HEK293T (cell line): ENCODE data around the gene ME3.

Experiments used
- CTCF ChIA-PET: fragments of 350-600 bp; formaldehyde crosslinking; extraction: SDS; loops from one replicate; lab custom pipeline; 2021; ENCODE audit warnings: antibody characterized with exemption, inconsistent platforms; lab: Yijun Ruan, JAX
- POLR2A ChIA-PET: fragments of 350-600 bp; formaldehyde crosslinking; extraction: SDS; loops from one replicate; lab custom pipeline; 2020; ENCODE audit warnings: antibody characterized with exemption, inconsistent platforms; lab: Yijun Ruan, JAX
- DNase-seq: peaks from one replicate; pipeline ENCODE4 v3.0.0; 2012; ENCODE audit warnings: mixed read lengths; ENCODE audit errors: extremely low spot score
- ARNT ChIP-seq: fragments of 450-650 bp; IDR thresholded peaks from 2 replicates; pipeline ENCODE4 v1.6.1; 2017; ENCODE audit warnings: mild to moderate bottlenecking
- BHLHE40 ChIP-seq: fragments of 450-650 bp; IDR thresholded peaks from 2 replicates; pipeline ENCODE4 v1.6.1; 2016; ENCODE audit warnings: mild to moderate bottlenecking, moderate library complexity, borderline replicate concordance
- CTBP1 ChIP-seq: fragments of 450-650 bp; IDR thresholded peaks from 2 replicates; pipeline ENCODE4 v1.6.1; 2016; ENCODE audit warnings: borderline replicate concordance
- ELF4 ChIP-seq: fragments of 450-650 bp; IDR thresholded peaks from 2 replicates; pipeline ENCODE4 v1.6.1; 2017; ENCODE audit warnings: antibody characterized with exemption
- FOXA1 ChIP-seq: fragments of 450-650 bp; IDR thresholded peaks from 2 replicates; pipeline ENCODE4 v1.6.1; 2016; ENCODE audit warnings: mild to moderate bottlenecking
- FOXK2 ChIP-seq: fragments of 450-650 bp; IDR thresholded peaks from 2 replicates; pipeline ENCODE4 v1.6.1; 2016; ENCODE audit warnings: mild to moderate bottlenecking
- FOXM1 ChIP-seq: fragments of 450-650 bp; IDR thresholded peaks from 2 replicates; pipeline ENCODE4 v1.6.1; 2017; ENCODE audit warnings: mild to moderate bottlenecking, borderline replicate concordance
- HDGF ChIP-seq: fragments of 450-650 bp; IDR thresholded peaks from 2 replicates; pipeline ENCODE4 v1.6.1; 2017; ENCODE audit warnings: antibody characterized with exemption, borderline replicate concordance
- L3MBTL2 ChIP-seq: fragments of 450-650 bp; conservative IDR thresholded peaks from 2 replicates; pipeline ENCODE4 v1.6.1; 2016; ENCODE audit warnings: mild to moderate bottlenecking
- LEF1 ChIP-seq: fragments of 450-650 bp; IDR thresholded peaks from 2 replicates; pipeline ENCODE4 v1.6.1; 2017; ENCODE audit warnings: mild to moderate bottlenecking, borderline replicate concordance
- NFRKB ChIP-seq: fragments of 450-650 bp; IDR thresholded peaks from 2 replicates; pipeline ENCODE4 v1.6.1; 2016; ENCODE audit warnings: mild to moderate bottlenecking, moderate library complexity
- SP1 ChIP-seq: fragments of 450-650 bp; IDR thresholded peaks from 2 replicates; pipeline ENCODE4 v1.6.1; 2017
- SUZ12 ChIP-seq: fragments of 450-650 bp; IDR thresholded peaks from 2 replicates; pipeline ENCODE4 v1.6.1; 2016; ENCODE audit warnings: mild to moderate bottlenecking
- TARDBP ChIP-seq: fragments of 450-650 bp; IDR thresholded peaks from 2 replicates; pipeline ENCODE4 v1.6.1; 2016
- ZNF384 ChIP-seq: fragments of 450-650 bp; IDR thresholded peaks from 2 replicates; pipeline ENCODE4 v1.6.1; 2016
- TF ChIP-seq, protein P1 (sequence below): fragments of 450-650 bp; IDR thresholded peaks from 2 replicates; pipeline ENCODE4 v1.6.1; 2016

The ME3 gene

DNA sequence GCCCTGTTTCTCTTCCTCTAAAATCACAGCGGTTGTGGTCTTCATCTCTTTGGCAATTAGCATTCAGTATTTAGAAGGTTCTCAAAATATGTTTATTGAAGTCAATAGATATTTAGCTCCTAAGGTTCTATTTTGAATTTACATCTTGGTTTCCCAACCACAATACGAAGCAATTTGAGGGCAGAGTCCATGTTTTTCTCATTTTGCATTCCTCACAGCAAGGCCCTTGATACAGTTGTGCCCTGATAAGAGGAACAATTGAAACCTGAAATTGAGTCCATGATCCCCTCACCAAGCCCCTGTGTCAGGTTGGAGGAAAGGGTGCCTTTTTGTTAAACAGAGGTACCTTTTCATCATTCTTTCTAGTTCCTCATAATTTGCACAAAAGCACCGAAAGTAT is 166.2 kb downstream of the ME3 start:
- DNase-seq, result no peak
- no peak for TF ChIP-seq BHLHE40
- no peak for TF ChIP-seq SUZ12
- no peak for TF ChIP-seq ELF4
- TF ChIP-seq L3MBTL2, result no peak
- ChIA-PET CTCF (no interaction called here), POLR2A (interaction anchor here (1.0 kb wide), 1 partner anchor 9 kb away, joined by 3 read pairs; no protein-coding TSS in a partner anchor)

DNA sequence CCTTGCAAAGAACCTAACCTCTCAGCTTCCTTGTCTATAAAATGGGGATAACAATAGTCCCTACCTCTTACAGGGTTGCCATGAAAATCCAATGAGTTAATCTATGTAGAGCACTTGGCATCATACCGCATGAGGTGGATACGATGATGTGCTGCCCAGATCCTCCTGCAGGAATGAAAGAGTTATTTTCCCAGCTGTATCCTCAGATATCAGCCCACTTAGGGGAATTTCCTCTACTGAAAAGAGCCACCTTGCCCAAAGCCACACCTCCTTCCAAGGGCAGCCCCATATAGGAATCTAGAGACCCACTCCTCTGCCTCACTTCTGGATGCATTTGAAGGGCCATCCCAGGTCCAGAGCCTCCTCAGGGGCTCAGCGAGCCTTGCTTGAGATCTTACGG is 169.3 kb downstream of the ME3 start:
- POLR2A ChIA-PET, result no interaction called here
- CTCF ChIA-PET, result no interaction called here

DNA sequence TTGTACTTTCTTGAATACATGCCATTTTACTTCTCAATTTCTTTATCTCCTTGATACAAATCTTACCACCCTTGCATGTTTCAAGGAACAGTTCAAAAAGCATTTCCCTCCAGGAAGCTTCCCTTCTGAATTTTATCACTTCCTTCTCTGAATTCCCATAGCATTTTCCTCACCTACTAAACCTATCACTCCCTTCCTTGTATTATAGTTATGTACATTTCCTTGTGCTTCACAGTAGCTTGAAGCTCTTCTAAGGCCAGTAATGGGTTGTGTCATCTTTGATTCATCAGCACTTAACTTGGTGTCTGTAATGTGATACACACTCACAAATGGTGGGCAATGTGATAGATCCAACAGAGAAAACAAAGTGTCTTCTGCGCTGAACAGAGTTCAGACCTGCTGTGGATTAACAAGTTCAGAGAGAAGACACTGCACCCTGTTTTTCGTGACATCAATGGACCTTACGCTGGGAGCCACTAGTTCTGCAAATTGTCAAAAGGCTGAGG is 170.2 kb downstream of the ME3 start:
- no peak for DNase-seq
- ChIA-PET CTCF (no interaction called here), POLR2A (no interaction called here)
- TF ChIP-seq SUZ12 (no peak), ZNF384 (no peak), HDGF (no peak), FOXM1 (no peak), BHLHE40 (no peak), FOXA1 (no peak), L3MBTL2 (no peak), LEF1 (no peak), FOXK2 (no peak), ARNT (no peak), SP1 (no peak), NFRKB (no peak), TARDBP (no peak), ELF4 (no peak), CTBP1 (no peak)
- TF ChIP-seq, protein P1, sequence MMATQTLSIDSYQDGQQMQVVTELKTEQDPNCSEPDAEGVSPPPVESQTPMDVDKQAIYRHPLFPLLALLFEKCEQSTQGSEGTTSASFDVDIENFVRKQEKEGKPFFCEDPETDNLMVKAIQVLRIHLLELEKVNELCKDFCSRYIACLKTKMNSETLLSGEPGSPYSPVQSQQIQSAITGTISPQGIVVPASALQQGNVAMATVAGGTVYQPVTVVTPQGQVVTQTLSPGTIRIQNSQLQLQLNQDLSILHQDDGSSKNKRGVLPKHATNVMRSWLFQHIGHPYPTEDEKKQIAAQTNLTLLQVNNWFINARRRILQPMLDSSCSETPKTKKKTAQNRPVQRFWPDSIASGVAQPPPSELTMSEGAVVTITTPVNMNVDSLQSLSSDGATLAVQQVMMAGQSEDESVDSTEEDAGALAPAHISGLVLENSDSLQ, result no peak

More for the DNA sequence above, 169.3 kb downstream of the ME3 start:
- no peak for DNase-seq
- TF ChIP-seq ARNT (no peak), L3MBTL2 (no peak), FOXK2 (no peak), LEF1 (no peak), CTBP1 (no peak), FOXM1 (no peak), BHLHE40 (no peak), SUZ12 (no peak), TARDBP (no peak), NFRKB (no peak), ELF4 (no peak), HDGF (no peak), SP1 (no peak), ZNF384 (no peak), FOXA1 (no peak)
- TF ChIP-seq, protein P1, result no peak

- CTCF ChIA-PET, result no interaction called here
Observed at GRCh38 chr11:86500500-86501140, 171.8 kb downstream of the ME3 start.

GRCh38 chr11:86499723-86500129 is 172.7 kb downstream of the ME3 start:
- no peak for DNase-seq
- ChIA-PET CTCF (no interaction called here), POLR2A (no interaction called here)
- TF ChIP-seq ELF4, result no peak

More at GRCh38 chr11:86500500-86501140, 171.8 kb downstream of the ME3 start:
- POLR2A ChIA-PET, result no interaction called here
- TF ChIP-seq BHLHE40 (no peak), SUZ12 (no peak), HDGF (no peak), ARNT (no peak), ZNF384 (no peak), TARDBP (no peak), FOXA1 (no peak), CTBP1 (no peak), ELF4 (no peak), FOXM1 (no peak), SP1 (no peak), FOXK2 (no peak), L3MBTL2 (no peak), NFRKB (no peak)
- TF ChIP-seq, protein P1, result no peak
- no peak for DNase-seq

GRCh38 chr11:86497836-86498235 is 174.6 kb downstream of the ME3 start:
- DNase-seq, result no peak
- ChIA-PET CTCF (interaction anchor here (1.3 kb wide), 1 partner anchor 18 kb away, joined by 3 read pairs; no protein-coding TSS in a partner anchor), POLR2A (no interaction called here)
- TF ChIP-seq ARNT (no peak), TARDBP (no peak), ELF4 (no peak), FOXK2 (no peak), L3MBTL2 (no peak), FOXA1 (no peak), LEF1 (no peak), NFRKB (no peak), SP1 (no peak), ZNF384 (no peak), SUZ12 (no peak), CTBP1 (no peak), BHLHE40 (no peak), HDGF (no peak), FOXM1 (no peak)
- TF ChIP-seq, protein P1, result no peak
